H1 (cell line): ENCODE data around the gene HYDIN.

Experiments
- FOSL1 ChIP-seq: IDR thresholded peaks from 2 replicates; pipeline ENCODE4 v1.6.1; 2011; ENCODE audit warnings: mild to moderate bottlenecking, low read depth, low read length, moderate library complexity; ENCODE audit not compliant: insufficient read depth
- GTF2F1 ChIP-seq: IDR thresholded peaks from 2 replicates; pipeline ENCODE4 v1.6.1; 2012; ENCODE audit warnings: low read depth, low read length, improper control_type of control experiment, borderline replicate concordance
- SIX5 ChIP-seq: IDR thresholded peaks from 2 replicates; pipeline ENCODE4 v1.6.1; 2011; ENCODE audit warnings: mild to moderate bottlenecking, low read depth, low read length
- SP1 ChIP-seq: IDR thresholded peaks from 2 replicates; pipeline ENCODE4 v1.6.1; 2011; ENCODE audit warnings: low read depth, low read length
- SP2 ChIP-seq: IDR thresholded peaks from 2 replicates; pipeline ENCODE4 v1.6.1; 2012; ENCODE audit warnings: mild to moderate bottlenecking, low read length, inconsistent platforms
- TF ChIP-seq, protein P1 (sequence below), 3 experiments: IDR thresholded peaks; 1 replicate in 2 of 3; 2 replicates in 1 of 3; pipeline versions ENCODE4 v1.5.1 to v1.6.1; 2011; ENCODE audit warnings: low read length in 3 of 3, mild to moderate bottlenecking in 3 of 3, inconsistent platforms in 2 of 3, low read depth in 1 of 3, moderate library complexity in 1 of 3; ENCODE audit not compliant: insufficient read depth in 1 of 3; ENCODE audit errors: control extremely low read depth in 1 of 3

DNA sequence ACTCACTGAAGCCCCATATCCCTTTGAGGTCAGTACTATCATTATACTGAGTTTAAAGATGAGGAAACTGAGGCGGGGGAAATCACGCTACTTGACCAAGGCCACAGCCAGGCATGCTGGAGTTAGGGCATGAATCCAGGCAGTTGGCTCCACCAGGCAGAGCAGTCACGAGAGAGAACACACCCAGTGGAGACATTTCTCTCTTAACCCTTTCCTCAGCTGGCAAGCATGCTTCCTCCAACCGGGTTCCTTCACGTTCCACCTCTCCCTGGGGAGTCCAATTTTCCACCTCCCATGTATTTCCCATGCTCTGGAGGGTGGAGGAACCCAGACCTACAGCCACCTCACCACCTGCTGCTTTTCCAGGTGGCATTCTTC lies 462.3 kb downstream of the HYDIN start:
- no peak for TF ChIP-seq SP1
- no peak for TF ChIP-seq GTF2F1
- no peak for TF ChIP-seq SIX5
- TF ChIP-seq, protein P1, sequence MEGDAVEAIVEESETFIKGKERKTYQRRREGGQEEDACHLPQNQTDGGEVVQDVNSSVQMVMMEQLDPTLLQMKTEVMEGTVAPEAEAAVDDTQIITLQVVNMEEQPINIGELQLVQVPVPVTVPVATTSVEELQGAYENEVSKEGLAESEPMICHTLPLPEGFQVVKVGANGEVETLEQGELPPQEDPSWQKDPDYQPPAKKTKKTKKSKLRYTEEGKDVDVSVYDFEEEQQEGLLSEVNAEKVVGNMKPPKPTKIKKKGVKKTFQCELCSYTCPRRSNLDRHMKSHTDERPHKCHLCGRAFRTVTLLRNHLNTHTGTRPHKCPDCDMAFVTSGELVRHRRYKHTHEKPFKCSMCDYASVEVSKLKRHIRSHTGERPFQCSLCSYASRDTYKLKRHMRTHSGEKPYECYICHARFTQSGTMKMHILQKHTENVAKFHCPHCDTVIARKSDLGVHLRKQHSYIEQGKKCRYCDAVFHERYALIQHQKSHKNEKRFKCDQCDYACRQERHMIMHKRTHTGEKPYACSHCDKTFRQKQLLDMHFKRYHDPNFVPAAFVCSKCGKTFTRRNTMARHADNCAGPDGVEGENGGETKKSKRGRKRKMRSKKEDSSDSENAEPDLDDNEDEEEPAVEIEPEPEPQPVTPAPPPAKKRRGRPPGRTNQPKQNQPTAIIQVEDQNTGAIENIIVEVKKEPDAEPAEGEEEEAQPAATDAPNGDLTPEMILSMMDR (IDR thresholded peaks at IDR 0.05; ENCODE audit: control extremely low read depth in 1 of 3, insufficient read depth in 1 of 3, low read depth in 1 of 3, low read length in 3 of 3): no peak
- no peak for TF ChIP-seq SP2
- TF ChIP-seq FOSL1: no peak
